ENCODE measurements around the gene SDR9C7.

DNA sequence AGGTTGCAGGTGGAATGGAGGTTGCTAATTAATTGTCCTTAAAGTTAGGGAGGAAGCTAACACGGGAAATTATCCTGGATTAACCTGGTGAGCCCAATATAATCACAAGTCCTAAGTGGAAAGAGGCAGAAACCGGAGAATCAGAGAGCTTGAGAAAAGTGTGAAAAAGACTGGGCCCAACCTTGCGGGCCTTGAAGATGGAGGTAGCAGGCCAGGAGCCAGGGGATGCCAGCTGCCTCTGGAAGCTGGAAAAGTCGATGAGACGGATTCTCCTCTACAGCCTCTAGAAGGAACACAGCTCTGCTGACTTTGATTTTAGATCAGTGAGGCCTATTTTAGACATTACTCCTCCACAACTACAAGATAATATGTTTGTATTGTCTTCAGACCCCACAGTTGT lies 2.1 kb downstream of the SDR9C7 start:
- TF ChIP-seq, protein P1, sequence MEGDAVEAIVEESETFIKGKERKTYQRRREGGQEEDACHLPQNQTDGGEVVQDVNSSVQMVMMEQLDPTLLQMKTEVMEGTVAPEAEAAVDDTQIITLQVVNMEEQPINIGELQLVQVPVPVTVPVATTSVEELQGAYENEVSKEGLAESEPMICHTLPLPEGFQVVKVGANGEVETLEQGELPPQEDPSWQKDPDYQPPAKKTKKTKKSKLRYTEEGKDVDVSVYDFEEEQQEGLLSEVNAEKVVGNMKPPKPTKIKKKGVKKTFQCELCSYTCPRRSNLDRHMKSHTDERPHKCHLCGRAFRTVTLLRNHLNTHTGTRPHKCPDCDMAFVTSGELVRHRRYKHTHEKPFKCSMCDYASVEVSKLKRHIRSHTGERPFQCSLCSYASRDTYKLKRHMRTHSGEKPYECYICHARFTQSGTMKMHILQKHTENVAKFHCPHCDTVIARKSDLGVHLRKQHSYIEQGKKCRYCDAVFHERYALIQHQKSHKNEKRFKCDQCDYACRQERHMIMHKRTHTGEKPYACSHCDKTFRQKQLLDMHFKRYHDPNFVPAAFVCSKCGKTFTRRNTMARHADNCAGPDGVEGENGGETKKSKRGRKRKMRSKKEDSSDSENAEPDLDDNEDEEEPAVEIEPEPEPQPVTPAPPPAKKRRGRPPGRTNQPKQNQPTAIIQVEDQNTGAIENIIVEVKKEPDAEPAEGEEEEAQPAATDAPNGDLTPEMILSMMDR (conservative IDR thresholded peaks at IDR 0.05 in 1 of 2, IDR thresholded peaks at IDR 0.05 in 1 of 2; ENCODE audit: low read depth in 1 of 2, low read length in 2 of 2), result no peak
- TF ChIP-seq EZH2 (IDR thresholded peaks at IDR 0.05; ENCODE audit: low read length, missing control alignments), result no peak
